Inferior parietal cortex (tissue), 1 donor: ENCODE results near the gene GALNT12.

ENCODE experiments used
- DNase-seq: peaks from one replicate; pipeline ENCODE4 v3.0.0-alpha.2; 2016; ENCODE audit errors: extremely low spot score

The GALNT12 gene

DNA sequence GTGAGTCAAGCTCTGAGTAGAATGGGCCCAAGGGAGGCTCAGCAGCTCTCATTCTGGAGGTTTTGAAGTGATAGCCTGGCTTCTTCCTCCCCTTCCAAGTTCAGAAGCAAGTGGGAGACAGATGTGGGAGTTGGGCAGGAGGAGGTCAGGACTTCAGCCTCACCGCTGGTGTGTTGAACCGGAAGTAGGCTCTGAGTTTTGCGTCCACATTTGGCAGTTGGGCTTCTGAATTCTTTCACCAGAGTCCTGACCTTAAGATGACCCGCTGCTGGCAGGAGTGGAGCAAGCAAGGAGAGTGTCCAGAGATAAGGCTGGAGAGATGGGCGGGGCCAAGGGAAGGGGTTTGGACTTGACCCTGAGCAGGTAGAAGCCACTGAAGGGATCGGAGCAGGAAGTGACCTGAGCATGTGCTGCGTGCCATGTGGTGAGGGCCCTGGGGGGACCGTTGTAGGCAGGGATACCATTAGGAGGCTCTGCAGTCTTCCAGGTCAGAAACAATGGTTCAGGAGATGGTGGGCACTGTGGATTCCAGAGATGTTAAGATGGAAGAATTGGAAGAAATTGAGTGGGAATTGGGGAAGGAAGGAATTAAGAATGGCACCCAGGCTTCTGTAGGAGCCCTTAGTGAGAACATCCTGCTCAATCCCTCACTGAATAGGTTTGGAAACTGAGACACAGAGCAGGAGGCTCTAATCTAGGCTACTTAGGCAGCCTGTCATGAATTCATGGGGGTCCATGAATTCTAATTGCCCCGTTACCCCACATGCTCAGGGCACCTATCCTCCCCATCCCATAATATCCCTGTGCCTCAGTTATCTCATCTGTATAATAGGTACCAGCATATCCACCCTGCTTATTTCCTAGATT lies 25.9 kb downstream of the GALNT12 start:
- peak; percentile 48 for DNase-seq

DNA sequence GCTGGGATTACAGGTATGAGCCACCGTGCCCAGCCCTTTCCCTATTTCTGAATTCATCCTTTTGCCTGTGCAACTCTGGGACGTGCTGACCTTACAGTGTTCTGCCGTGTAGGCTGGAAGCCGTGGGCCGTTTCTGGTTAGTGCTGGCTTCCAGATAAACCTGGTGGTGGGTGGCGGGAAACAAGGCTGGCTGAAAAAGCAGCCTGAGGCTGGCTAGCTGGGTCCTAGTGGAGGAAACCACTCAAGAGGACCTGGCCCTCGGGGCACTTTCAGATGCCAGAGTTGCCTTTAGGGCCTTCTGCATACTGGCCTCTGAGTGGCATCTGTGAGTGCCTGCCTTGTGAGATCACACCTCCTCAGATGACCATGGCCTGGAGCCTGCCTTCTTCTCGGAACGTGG lies 26.9 kb downstream of the GALNT12 start:
- DNase-seq, result no peak

DNA sequence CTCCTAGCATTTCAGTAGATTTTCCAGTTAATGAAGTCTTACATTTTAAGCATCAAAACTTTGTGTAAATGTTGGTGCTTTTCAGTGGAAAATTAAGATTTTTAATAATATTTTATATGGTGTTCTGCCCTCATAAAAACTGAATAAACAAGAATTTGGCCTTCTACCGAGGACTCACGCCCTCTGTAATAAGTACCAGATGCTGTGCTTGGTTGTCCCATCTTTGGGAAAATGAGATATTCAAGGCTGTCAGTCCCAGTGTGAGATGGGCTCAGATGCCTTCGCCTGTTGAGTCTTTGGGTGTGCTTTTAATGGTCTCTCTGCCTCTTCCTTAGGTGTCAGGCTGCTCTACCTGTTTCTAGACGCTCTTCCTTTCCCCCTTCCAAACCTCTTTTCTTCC lies 28.7 kb downstream of the GALNT12 start:
- no peak for DNase-seq

DNA sequence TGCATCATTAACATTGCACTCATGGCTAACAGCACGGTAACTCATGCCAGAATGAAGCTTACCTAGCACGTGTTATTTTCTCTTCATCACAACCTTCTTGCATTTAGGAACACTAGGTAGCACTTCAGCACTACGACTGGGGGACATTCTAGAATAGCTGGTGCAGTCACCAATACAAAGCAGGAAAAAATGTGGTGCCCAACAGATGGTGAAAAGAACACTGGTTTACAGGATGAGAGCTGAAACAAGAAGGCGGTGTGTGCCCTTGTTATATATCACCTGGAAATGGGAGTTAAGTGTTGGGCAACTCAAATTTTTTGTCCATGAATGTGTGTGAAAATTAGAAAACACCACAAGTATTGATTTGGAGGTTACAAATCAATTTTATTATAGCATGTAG lies 30.0 kb downstream of the GALNT12 start:
- no peak for DNase-seq

DNA sequence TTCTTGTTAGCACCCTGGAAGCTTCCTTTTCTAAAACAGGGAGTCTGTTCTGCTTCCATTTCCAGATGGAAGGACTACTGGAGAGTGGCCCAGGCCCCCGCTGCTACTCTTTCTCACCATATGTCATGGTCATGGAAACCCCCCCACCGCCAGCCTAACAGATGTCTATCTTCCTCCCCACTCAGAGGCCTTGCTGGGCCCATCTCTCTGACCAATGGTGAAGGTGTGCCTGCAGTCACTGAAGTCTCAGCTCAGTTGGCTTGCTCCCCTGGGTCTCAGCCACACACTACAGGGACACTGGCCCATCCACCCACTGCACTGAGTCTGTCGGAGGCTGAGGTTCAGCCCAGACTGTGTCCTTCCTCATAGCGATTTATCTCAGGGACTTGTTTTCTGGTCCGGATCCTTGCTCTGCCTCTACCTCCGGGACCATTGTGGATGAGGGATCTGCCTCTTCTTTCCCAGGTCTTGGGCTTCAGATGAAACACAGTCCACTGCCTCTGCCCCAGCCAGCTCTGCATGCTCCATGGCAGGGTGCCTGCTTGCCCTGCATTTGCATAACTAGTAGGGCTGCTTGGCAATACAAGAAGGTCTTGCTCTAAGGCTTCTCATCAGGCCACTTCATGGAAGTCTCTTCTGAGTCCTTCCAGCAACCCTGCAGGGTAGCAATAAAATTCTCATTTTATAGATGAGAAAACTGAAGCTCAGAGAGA lies 30.8 kb downstream of the GALNT12 start:
- no peak for DNase-seq

DNA sequence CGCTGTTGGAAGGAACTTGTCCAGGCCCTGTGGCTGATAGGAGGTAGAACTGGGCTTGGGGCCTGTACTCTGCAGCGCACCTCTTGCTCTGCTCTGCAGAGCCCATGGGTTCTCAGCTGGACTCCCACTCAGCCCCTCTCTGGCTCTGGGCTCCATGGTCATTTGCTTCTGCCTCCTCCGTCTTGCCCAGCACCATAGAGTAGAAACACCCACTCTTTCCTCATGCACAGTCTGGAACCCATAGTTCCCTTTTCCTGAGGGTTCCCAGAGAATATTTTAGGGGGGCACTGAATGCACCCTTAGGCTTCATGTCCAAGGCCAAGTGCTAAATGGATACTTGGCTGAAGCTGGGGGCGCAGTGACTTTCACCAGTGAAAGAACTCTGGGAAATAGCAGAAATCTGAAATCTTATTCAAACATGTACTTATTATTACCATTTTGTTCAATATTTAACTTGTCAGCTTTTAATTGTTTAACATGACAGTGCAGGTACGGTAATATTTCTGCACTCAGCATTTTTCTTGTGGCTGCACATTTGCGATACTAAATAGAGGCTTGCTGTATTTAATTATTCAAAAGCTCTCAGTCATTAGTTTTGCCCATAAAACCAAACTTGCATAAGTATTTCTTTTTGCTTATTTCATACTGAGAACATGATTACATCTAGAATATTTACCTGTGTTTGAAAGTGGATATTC lies 31.5 kb downstream of the GALNT12 start:
- DNase-seq, result no peak

DNA sequence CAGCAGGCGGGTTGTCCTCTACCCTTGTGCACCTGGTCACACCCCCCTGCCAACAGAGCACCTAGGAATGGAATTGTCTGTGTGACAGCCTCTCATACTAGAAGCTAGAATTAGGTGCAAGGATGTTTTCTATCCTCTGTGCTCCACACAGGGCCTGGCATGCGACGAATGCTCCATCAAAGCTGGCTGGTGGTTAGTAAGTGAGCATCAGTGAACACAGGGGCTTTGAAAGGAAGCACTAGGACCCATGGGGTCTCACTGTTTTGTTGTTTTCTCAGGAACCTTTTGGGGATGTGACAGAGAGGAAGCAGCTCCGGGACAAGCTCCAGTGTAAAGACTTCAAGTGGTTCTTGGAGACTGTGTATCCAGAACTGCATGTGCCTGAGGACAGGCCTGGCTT lies 32.3 kb downstream of the GALNT12 start:
- no peak for DNase-seq

DNA sequence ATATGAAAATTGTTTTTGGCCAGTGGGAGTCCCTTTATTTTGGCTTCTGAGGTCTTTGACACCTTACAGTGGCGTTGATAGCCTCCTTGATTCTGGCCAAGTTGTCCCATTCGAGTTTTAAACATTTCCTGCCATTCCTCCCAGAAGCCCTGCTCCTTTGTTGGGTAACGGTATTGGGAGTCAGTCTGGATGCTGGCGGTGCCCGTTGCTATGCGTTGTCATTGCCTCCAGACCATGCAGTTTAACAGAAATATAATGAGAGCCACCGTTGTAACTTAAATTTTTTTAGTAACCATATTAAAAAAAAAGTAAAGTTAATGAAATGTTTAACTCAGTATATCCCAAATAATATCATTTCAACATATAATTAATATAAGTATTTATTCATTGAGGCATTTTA lies 35.0 kb downstream of the GALNT12 start:
- no peak for DNase-seq

DNA sequence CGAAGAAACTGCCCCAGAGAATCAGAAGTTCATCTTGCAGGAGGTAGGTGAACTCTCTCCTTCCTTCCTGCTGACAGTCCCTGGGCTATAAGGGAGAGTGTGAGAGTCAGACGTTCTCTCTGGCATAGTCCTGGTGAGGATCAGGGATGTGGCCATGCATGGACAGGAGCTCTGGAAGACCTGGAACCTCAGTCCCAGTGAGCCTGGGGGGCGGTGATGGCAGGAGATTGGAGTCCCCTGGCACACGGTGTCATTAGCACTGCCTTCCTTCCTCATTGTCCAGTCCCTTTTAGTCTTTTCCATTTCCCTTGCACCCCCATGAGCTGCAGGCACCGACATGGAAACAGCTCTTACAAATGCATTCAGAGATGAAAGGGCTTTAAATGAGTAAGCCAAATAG lies 38.6 kb downstream of the GALNT12 start:
- DNase-seq, result no peak

DNA sequence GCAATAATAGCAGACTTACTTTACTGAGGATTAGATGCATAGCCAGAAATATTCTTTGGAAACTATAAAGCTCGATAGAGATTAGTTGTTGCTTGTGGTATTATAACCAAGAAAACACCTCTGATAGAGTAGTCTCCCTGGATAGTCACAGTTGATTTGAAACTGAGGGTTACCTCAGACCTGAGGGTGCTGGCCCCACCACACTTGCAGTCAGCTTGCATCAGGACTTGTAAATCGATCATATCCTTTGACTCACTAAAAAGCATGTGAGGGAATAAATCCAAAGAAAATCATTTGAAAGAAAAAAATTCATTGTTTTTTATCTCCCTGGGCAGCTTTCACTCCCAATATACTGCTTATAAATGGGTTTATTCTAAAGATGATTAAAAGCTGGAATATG lies 39.4 kb downstream of the GALNT12 start:
- no peak for DNase-seq

DNA sequence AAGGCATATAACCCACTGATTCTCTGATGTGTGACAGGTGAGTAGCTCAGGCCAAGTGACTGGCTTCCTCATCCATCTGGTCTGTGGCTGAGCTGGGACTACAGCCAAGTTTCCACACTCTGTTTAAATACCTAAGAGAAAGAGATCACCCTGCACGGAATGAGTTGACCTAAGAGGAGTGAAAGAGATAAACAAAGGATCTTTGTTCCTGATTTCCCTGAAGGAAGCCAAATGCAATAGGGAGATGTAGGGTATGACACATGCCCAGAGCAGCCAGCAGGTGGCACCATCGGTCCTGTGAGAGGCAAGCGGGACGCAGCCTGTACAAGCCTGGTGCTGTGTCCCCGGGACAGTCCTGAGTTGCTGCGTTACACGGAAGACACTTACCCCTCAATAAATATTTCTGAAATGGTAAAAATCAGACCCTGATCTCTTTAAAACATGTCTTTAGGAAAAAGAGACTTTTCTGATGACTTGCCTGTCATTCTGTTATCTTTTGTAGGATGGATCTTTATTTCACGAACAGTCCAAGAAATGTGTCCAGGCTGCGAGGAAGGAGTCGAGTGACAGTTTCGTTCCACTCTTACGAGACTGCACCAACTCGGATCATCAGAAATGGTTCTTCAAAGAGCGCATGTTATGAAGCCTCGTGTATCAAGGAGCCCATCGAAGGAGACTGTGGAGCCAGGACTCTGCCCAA lies 41.1 kb downstream of the GALNT12 start:
- peak; percentile 94 for DNase-seq

DNA sequence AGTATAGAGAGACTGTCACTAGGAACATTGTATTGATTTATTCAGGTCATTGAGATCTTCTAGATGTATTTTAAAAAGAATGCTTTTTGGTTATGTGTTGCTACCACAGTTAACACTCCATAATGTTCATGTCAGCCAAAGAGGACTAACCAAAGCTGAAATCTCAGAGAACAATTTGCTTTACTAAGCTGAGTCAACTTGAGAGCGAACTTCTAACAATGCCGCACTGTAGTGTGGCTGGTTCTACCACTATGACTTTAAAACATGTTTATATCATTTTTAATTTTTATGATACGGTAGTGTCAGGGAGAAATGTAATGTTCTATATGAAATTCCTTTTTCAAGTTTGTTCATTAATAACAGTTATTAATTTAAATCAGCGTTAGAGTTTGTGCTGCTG lies 42.1 kb downstream of the GALNT12 start:
- no peak for DNase-seq

DNA sequence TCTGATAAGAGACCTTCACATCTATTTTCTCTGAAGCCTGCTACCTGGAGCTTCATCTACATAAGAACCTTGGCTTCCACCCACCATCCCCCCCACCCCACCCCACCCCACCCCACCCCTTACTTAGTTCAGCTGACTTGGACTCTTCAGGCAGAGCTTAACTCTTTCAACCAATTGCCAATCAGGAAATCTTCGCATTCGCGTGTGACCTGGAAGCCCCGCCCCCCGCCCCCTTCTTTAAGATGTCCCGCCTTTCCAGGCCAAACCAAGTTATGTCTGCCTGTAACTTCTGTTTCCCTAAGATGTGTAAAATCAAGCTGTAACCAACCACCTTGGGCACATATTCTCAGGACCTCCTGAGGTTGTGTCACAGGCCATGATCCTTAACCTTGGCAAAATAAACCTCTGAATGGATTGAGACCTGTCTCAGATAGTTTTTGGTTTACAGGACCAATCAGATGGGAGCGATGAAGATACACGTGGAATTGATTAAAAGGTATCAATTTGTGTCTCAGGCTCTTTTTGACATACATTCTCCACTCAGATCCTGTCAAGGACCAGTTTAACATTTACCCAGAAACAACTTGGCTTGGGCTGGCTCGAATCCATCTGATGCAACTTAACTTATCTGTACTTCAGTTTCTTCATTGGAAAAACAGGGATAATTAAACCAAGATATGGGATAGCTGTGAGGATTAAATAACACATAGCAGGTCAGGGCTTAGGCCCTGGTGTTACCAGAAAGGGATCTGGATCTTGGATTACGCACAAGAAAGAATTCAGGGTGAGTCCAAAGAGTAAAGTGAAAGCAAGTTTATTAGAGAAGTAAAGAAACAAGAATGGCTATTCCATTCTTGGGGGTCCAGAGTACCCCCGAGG lies 43.6 kb downstream of the GALNT12 start:
- no peak for DNase-seq

DNA sequence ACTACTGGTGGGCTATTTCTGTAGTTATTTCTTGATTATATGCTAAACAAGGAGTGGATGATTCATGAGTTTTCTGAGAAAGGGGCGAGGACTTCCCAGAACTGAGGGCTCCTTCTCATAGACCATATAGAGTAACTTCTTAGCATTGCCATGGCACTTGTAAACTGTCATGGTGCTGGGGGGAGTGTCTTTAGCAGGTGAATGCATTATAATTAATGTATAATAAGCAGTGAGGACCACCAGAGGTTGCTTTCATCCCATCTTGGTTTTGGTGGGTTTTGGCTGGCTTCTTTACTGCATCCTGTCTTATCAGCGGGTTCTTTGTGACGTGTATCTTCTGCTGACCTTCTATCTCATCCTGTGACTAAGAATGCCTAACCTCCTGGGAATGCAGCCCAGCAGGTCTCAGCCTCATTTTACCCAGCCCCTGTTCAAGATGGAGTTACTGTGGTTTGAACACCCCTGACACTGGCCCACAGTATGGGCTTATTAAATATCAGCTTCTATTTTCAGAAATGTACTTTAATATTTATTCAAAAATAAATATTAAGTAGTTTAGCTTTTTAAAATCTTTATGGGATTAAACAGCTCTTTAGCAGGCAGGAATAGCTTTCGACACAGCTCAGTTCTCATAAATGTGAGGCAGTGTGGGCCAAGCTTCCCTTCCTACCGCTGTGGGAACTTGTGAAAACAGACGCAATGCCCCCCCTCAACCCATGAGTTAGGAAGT lies 44.4 kb downstream of the GALNT12 start:
- DNase-seq, result no peak

DNA sequence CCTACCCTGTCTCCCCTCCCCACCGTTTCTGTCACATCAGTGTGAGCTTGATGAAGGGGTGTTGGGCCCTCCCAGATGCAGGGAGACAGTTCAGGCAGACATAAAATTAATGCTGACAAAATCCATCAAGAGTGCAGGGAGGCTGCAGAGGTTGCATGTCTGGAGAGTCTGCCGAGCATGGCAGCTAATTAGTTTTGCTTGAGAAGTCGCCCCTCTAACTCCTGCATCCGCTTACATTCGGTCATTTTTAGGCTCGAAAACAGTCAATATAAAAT lies 44.9 kb downstream of the GALNT12 start:
- no peak for DNase-seq

DNA sequence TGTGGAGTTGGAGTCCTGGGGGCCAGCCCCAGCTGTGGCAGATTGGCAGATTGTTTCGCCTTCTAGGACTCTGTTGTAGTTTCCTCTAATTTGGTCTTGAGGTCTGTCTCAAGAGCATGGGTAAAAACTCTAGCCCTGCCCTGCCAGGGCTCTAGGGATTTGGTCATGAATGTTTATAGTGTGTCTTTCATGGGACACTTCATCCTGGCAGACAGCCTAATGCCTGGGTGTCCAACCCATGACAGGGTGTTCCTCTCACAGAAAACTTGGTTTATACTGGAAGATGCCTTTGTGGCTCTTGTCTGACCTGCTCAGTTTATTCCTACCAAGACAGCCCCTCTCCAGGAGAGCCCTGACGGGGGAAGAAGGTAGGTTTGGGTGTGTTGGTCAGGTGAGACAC lies 45.5 kb downstream of the GALNT12 start:
- DNase-seq, result no peak

DNA sequence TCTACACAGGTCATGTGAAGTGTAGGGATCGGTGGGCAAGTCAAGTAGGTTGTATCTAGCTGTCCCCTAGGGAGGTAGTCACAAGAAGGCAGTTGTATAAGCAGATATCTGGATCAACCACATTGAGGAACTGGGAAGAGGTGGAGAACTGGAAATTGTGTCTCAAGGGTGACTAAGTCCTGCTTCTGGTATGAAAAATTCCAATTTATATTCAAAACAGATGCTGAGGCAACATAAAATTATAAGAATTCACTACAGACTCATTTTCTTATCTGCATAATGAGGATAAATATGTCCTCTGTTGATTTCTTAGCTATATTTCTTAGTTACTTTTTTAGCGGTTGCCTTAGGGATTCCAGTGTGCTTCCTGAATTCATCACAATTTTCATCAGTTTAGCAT lies 46.8 kb downstream of the GALNT12 start:
- DNase-seq, result no peak

DNA sequence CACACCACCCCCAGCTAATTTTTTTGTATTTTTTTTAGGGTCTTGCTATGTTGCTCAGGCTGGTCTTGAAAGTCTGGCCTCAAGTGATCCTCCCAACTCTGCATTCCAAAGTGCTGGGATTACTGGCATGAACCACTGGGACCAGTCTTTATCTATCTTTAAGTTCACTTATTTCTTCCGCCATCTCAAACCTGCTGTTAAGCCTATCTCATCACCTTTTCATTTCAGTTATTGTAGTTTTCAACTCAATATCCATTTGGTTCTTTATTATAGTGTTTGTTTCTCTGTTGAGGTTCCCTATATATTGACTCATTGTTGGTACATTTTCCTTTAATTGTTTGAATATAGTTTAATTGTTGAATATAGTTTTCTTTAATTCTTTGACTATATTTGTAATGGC lies 48.1 kb downstream of the GALNT12 start:
- DNase-seq, result no peak

DNA sequence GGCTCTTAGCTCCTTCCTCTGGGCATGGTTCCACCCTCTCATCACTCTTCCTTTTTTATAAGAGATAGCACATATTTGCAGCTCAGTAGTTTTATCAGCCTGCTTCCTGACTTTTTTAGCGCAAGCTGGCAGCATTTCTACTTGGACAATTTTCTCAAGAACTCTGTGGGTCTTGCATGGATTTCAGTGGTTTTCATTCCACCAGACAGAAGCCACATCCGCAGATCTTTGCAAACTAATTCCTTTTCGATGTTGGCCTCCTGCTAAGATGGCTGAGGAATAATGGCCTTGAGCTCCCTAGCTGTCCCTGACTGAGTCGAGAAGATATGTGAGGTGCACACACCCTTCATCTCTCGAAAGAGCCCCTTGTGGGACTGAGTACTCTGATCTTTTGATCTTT lies 49.5 kb downstream of the GALNT12 start:
- DNase-seq, result no peak

DNA sequence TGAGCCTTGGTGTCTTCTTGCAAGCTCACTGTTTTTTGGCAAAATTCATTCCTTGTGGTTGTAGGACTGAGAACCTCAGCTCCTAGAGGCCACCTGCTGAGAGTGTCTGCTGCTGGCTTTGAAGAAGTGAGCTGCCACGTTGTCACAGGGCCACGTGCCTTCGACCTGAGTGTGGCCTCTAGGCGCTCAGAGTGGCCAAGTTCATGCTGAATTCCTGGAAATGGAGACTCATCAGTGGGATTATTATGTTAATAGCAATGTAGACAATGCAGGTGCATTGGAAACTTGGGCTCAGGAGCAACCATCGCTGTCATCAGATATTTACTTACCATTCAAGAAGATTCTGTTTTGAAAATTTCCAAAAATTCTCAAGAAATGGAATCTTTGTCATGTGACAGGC lies 52.5 kb downstream of the GALNT12 start:
- DNase-seq, result no peak

DNA sequence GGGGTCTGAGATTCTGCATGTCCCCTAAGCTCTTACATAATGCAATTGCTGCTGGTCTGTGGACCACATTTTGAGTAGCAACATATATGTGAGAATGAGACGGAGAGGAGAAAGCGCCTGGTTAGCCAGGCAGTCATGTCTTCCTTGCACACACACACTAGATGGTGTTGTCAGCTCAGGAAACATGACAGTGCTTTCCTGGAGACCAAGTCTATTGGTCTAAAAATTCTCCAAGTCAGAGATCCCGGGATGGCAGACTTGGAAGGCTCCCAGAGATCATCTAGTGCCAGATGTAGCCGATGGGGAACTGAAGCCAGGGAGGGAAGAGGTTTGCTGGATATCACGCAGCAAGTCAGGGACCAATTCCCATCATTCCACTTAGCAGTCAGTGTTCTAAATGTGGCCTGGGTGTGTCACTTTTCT lies 53.4 kb downstream of the GALNT12 start:
- DNase-seq, result peak; percentile 60
